SU-DHL-6 (cell line): ENCODE data around the gene ACSM6.

Source experiments
- H2AFZ ChIP-seq: fragments of 200-600 bp; sonication (generic); 2 replicates; pipeline ENCODE4 v1.6.1; 2014; ENCODE audit warnings: low read depth, mild to moderate bottlenecking, moderate library complexity, mixed read lengths, antibody characterized with exemption, low read length; ENCODE audit not compliant: severe bottlenecking
- H3F3A ChIP-seq: fragments of 200-600 bp; shearing (Covaris generic); 2 replicates; pipeline ENCODE4 v1.6.0; 2016; ENCODE audit warnings: antibody characterized with exemption, mild to moderate bottlenecking; ENCODE audit not compliant: insufficient read depth
- H3K27ac ChIP-seq: fragments of 200-600 bp; sonication (generic); 2 replicates; pipeline ENCODE4 v1.5.1; 2016; ENCODE audit warnings: low read depth, mild to moderate bottlenecking, low read length, moderate library complexity, mixed read lengths
- H3K27me3 ChIP-seq: fragments of 200-600 bp; sonication (generic), shearing (Covaris generic); 2 replicates; pipeline ENCODE4 v1.6.0; 2014; ENCODE audit warnings: mild to moderate bottlenecking, low read length
- H3K36me3 ChIP-seq: fragments of 200-600 bp; sonication (generic); 2 replicates; pipeline ENCODE4 v1.6.1; 2014; ENCODE audit warnings: mild to moderate bottlenecking, low read length, mixed read lengths
- H3K4me2 ChIP-seq: fragments of 300-600, 200-600 bp; shearing (Covaris generic), sonication (generic); 2 replicates; pipeline ENCODE4 v1.6.0; 2014; ENCODE audit warnings: low read length, low read depth, mild to moderate bottlenecking; ENCODE audit not compliant: poor library complexity, severe bottlenecking
- H3K4me3 ChIP-seq: fragments of 200-600 bp; sonication (generic); 2 replicates; pipeline ENCODE4 v1.5.1; 2014; ENCODE audit warnings: antibody characterized with exemption, low read length, mild to moderate bottlenecking, mixed read lengths; ENCODE audit not compliant: insufficient read depth, poor library complexity, severe bottlenecking
- H3K79me2 ChIP-seq: fragments of 200-600 bp; sonication (generic); 2 replicates; pipeline ENCODE4 v1.6.1; 2014; ENCODE audit warnings: mild to moderate bottlenecking, low read length, moderate library complexity; ENCODE audit not compliant: insufficient read depth
- H3K9ac ChIP-seq: fragments of 200-600 bp; sonication (generic); 2 replicates; pipeline ENCODE4 v1.7.0; 2014; ENCODE audit warnings: mild to moderate bottlenecking, low read length
- H3K9me2 ChIP-seq: fragments of 200-600 bp; sonication (generic); replicated peaks from 2 replicates; pipeline ENCODE4 v1.6.1; 2014; ENCODE audit warnings: low read length; ENCODE audit not compliant: insufficient read depth
- H3K9me3 ChIP-seq: fragments of 200-600 bp; sonication (generic); 2 replicates; pipeline ENCODE4 v1.6.1; 2014; ENCODE audit warnings: low read length, mixed read lengths; ENCODE audit not compliant: insufficient read depth
- H4K20me1 ChIP-seq: fragments of 200-600 bp; sonication (generic); 2 replicates; pipeline ENCODE4 v1.6.1; 2014; ENCODE audit warnings: low read depth, mild to moderate bottlenecking, antibody characterized with exemption, low read length, moderate library complexity, mixed read lengths
- CTCF ChIP-seq: fragments of 200-600 bp; sonication (generic); IDR thresholded peaks from one replicate; pipeline ENCODE4 v1.5.1; 2017; ENCODE audit warnings: antibody characterized with exemption, mild to moderate bottlenecking, low read length, moderate library complexity; ENCODE audit not compliant: insufficient read depth, poor library complexity, severe bottlenecking
- EZH2phosphoT487 ChIP-seq: fragments of 200-600 bp; sonication (generic), shearing (Covaris generic); conservative IDR thresholded peaks from 2 replicates; pipeline ENCODE4 v1.6.1; 2018; ENCODE audit warnings: mild to moderate bottlenecking, antibody characterized with exemption, low read length, moderate library complexity, mixed read lengths

The ACSM6 gene

DNA sequence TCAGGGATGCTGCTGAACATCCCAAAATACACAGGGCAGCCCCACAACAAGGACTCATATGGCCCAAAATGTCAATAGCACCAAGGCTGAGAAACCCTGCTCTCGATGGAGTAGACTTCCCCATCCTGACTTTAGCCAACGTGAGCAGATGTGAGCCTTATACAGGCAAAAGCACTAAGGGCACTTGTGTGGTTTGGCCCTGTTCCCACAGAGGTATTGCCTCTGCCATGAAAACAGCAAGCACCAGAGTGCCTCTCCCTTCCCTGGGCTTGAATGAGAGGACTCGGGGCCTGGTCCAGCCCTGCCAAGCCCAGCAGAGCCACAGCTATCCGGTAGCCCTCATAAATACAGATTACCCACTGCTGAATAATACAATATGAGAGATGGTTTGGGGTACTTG lies 47.5 kb downstream of the ACSM6 start:
- Histone ChIP-seq H3K9me3 (no peaks in the 10 kb centered on the region), H2AFZ (no peak overlapping the region), H3K79me2 (no peaks in the 10 kb centered on the region), H4K20me1 (no peaks in the 10 kb centered on the region), H3F3A (peaks cover 3% of the 10 kb centered on the region), H3K27ac (no peak overlapping the region), H3K9ac (no peak overlapping the region), H3K9me2 (no peaks in the 10 kb centered on the region), H3K27me3 (no peaks in the 10 kb centered on the region), H3K36me3 (no peaks in the 10 kb centered on the region), H3K4me3 (no peak overlapping the region), H3K4me2 (no peak overlapping the region)
- TF ChIP-seq EZH2phosphoT487 = no peak
- TF ChIP-seq CTCF = no peak

DNA sequence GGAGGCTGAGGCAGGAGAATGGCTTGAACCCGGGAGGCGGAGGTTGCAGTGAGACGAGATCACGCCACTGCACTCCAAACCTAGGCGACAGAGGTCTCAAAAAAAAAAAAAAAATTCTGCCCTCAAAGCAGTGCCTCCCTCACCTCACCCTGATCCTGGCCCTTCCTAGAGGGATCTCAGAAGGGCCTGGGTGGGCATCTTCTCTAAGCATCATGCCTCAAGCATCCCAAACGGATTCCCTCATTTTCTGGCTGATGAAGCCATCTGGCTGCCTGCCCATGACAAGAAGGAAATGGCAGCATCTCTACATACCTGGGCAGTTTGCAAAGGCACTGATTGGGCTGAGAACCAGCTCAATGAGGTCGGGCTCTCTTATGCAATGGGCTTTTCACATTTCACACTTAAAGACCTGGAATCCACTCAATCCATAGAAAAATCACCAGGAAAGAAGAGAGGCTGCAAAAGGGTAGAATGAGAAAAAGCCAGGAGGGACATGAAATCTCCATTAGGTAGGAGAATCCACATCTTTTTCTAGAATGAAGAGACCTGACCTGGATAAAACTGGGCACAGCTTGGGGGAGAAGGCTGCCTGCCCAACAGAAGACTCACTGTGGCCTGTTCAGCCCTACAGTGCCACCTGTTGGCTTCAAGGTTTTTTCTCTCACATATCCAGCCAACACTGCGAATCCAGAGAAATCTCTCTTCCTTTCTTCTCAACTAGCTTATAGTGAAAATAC lies 48.7 kb downstream of the ACSM6 start:
- Histone ChIP-seq H3F3A (no peaks in the 10 kb centered on the region), H3K27me3 (no peaks in the 10 kb centered on the region), H3K9me3 (no peaks in the 10 kb centered on the region), H3K27ac (no peak overlapping the region), H3K79me2 (no peaks in the 10 kb centered on the region), H3K9ac (no peak overlapping the region), H2AFZ (no peak overlapping the region), H3K4me2 (no peak overlapping the region), H3K4me3 (no peak overlapping the region), H3K9me2 (no peaks in the 10 kb centered on the region), H3K36me3 (no peaks in the 10 kb centered on the region), H4K20me1 (no peaks in the 10 kb centered on the region)
- TF ChIP-seq CTCF = peak; percentile 36
- TF ChIP-seq EZH2phosphoT487 = no peak

- Histone ChIP-seq H3K4me3 (no peak overlapping the region), H3K36me3 (no peaks in the 10 kb centered on the region), H3K79me2 (no peaks in the 10 kb centered on the region), H3K27ac (no peak overlapping the region), H3K4me2 (no peak overlapping the region), H4K20me1 (no peaks in the 10 kb centered on the region), H3K9me2 (no peaks in the 10 kb centered on the region), H2AFZ (no peak overlapping the region), H3K9me3 (no peaks in the 10 kb centered on the region), H3K27me3 (no peaks in the 10 kb centered on the region), H3K9ac (no peak overlapping the region), H3F3A (no peaks in the 10 kb centered on the region)
- no peak for TF ChIP-seq CTCF
- TF ChIP-seq EZH2phosphoT487 = no peak
Measured at GRCh38 chr10:95243318-95243617, 49.2 kb downstream of the ACSM6 start.
